NCI-H2107 (cell line): ENCODE data around the gene PLA2G10.
"Not testable (repeated sequence)": the region's sequence is repeated elsewhere in the genome, so short reads cannot be mapped to it uniquely, and the experiment has no call there.

Experiments
- DNase-seq: peaks from one replicate; lab custom pipeline; 2025; lab: John Stamatoyannopoulos, UW

The PLA2G10 gene

DNA sequence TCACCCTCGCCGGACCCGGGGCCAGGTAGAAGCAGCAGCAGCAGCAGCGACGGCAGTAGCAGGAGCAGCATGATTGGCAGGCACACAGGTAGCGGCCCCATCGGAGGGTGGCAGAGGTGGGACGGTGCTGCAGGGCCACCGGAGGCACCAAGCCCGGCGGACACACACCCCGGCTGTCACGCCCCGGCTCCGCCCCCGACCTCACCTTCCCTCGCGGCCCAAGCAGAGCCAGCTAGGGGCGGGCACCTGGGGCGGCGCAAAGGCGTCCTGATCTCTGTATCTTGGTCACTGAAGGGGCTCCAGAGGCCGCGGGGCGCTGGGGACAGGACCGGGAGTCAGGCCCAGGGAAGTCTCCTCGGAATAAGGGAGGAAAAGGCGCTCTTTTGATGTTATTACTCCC is at the start of gene PLA2G10:
Gene PLA2G10, minus strand, starts transcription at position 180 of the 400 bp plus-strand sequence. Its CDS starts 79 bp downstream, at position 101.
- not testable (repeated sequence) for DNase-seq

DNA sequence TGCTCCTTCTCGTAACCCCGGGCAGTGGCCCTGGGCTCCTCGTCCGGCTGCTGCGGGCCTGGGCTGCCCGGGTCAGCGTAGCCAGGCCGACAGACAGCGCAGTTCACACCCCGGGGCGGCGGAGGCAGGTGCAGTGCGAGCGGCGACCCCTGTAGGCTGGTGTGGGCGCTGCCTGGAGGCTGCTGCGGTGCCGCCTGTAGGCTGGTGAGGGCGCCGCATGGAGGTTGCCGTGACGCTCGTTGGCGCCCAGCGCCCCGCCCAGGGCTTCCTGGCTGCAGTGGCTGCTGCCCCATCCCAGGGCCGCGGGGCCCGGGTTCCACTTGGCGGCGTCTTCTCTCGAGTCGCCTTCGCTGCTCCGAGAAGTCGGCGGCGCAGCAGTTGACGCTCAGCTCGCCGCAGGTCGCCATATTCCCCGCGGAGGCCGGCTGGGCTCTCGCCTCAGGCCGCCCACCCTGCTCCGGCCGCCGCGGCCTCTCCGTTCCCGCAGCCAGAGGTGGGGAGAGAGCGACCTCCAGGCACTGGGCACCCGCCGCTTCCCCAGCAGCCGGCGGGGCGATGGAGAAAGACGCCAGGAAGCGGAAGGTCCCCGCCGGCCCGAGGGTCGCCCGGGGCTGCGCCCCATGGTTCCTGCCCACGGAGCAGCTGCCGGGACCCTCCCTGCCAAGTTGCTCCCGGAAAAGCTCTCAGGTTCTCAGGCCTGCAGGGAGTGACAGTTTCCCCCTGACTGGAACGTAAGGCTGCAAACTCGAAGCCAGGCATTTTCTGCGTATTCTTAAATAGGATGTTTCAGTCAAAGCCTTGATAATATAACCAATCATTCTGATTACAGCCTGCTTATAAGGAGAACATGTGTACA is 48.4 kb upstream of the PLA2G10 start, which contains the start of gene NPIPA2:
Gene NPIPA2, plus strand, starts transcription at position 261 of the 856 bp plus-strand sequence. CDS start 5,533 bp downstream, outside the sequence.
- not testable (repeated sequence) for DNase-seq

GRCh38 chr16:14741794-14742193 is 47.7 kb upstream of the PLA2G10 start:
- not testable (repeated sequence) for DNase-seq

- not testable (repeated sequence) for DNase-seq
Measured at GRCh38 chr16:14740832-14741385, 46.8 kb upstream of the PLA2G10 start.

GRCh38 chr16:14733233-14733632 is 39.1 kb upstream of the PLA2G10 start:
- not testable (repeated sequence) for DNase-seq

DNA sequence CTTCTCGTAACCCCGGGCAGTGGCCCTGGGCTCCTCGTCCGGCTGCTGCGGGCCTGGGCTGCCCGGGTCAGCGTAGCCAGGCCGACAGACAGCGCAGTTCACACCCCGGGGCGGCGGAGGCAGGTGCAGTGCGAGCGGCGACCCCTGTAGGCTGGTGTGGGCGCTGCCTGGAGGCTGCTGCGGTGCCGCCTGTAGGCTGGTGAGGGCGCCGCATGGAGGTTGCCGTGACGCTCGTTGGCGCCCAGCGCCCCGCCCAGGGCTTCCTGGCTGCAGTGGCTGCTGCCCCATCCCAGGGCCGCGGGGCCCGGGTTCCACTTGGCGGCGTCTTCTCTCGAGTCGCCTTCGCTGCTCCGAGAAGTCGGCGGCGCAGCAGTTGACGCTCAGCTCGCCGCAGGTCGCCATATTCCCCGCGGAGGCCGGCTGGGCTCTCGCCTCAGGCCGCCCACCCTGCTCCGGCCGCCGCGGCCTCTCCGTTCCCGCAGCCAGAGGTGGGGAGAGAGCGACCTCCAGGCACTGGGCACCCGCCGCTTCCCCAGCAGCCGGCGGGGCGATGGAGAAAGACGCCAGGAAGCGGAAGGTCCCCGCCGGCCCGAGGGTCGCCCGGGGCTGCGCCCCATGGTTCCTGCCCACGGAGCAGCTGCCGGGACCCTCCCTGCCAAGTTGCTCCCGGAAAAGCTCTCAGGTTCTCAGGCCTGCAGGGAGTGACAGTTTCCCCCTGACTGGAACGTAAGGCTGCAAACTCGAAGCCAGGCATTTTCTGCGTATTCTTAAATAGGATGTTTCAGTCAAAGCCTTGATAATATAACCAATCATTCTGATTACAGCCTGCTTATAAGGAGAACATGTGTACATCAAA is 9.3 kb upstream of the PLA2G10 start, which contains the start of gene NPIPA3:
Gene NPIPA3, plus strand, starts transcription at position 256 of the 856 bp plus-strand sequence. CDS start 5,533 bp downstream, outside the sequence.
- not testable (repeated sequence) for DNase-seq

DNA sequence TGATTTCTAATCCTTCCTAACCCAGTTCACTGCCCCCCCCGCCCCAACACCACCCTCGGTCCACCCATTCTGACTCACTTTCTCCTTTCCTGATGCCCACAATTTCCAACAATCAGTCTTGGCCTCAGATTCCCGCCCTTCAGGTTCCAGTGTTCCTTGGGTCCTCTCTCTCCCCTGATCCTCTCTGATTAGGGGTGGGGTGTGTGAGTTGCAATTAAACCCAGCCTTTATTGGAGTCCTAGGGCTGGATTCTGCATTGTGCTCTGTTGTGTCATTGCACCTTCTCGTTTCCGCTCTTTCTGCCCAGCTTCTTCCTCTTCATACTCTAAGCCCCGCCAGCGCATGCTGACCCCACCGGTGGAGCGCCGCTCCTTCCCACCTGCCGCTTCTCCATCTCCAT is 8.6 kb upstream of the PLA2G10 start:
- DNase-seq, result not testable (repeated sequence)

GRCh38 chr16:14701859-14702258 is 7.8 kb upstream of the PLA2G10 start:
- not testable (repeated sequence) for DNase-seq

DNA sequence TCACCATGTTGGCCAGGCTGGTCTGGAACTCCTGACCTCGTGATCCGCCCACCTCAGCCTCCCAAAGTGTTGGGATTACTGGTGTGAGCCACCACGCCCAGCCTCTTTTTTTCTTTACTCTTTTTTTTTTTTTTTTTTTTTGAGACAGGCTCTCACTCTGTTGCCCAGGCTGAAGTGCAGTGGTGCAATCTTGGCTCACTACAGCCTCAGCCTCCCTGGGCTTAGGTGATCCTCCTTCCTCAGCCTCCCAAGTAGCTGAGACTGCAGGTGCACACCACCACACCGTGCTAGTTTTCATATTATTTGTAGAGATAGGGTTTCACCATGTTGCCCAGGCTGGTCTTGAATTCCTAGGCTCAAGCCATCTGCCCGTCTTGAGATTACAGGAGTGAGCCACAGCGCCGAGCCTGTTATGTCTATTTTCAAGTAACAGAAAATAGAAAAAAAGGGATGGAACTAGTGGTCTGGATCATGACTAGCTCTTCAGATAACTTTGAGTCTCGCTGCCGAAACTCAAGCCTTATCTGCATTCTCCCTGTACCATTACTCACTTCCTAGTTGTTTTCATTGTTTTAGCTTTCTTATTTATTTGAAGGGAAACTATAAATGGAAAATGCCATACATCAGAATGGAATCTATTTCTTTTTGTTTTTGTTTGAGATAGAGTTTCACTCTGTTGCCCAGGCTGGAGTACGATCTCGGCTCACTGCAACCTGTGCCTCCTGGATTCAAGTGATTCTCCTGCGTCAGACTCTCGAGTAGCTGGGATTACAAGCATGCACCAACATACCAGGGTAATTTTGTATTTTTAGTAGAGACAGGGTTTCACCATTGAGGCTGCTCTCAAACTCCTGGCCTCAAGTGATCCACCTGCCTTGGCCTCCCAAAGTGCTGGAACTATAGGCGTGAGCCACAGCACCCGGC is 8.0 kb downstream of the PLA2G10 start:
- not testable (repeated sequence) for DNase-seq

- DNase-seq, result no peak
Measured at GRCh38 chr16:14682121-14682520, 12.0 kb downstream of the PLA2G10 start.

GRCh38 chr16:14681115-14681514 is 13.0 kb downstream of the PLA2G10 start:
- no peak for DNase-seq

DNA sequence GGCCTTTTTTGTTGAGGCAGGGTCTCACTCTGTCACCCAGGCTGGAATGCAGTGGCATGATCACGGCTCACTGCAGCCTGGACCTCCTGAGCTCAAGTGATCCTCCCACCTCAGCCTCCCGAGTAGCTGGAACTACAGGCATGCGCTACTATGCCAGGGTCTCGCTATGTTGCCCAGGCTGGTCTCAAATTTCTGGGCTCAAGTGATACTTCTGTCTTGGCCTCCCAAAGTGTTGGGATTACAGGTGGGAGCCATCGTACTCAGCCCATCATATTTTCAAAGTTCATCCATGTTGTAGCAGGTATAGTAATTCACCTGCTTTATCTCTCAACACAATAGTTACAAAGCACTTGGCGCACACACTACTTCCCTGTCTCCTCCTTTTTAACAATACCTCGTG is 13.7 kb downstream of the PLA2G10 start:
- not testable (repeated sequence) for DNase-seq

GRCh38 chr16:14678748-14679497 is 15.2 kb downstream of the PLA2G10 start:
- no peak for DNase-seq

- no peak for DNase-seq
Measured at GRCh38 chr16:14677627-14678026, 16.5 kb downstream of the PLA2G10 start.

DNA sequence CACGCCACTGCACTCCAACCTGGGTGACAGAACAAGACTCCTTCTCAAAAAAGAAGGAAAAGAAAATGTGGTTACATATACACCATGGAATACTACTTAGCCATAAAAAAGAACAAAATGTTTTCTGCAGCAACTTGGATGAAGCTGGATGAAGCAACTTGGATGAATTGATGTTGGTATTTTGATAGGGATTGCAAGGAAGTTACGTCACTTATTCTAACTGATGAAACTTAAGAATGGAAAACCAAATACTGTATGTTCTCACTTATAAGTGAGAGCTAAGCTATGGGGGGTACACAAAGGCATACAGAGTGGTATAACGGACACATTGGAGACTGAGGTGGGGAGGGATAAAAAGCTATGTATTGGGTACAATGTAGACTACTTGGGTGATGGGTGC is 17.5 kb downstream of the PLA2G10 start:
- DNase-seq, result no peak

GRCh38 chr16:14672403-14672971 is 21.6 kb downstream of the PLA2G10 start:
- no peak for DNase-seq

GRCh38 chr16:14669776-14670175 is 24.3 kb downstream of the PLA2G10 start:
- no peak for DNase-seq

GRCh38 chr16:14668556-14669223 is 25.4 kb downstream of the PLA2G10 start:
- DNase-seq, result no peak
